ENCODE measurements around the gene CAPN1. TPM values are rescaled to one million over a fixed set of nuclear protein-coding genes. Genes with fewer than 3 reads are reported as not detected.
A peak's percentile ranks its signal among the peaks of the same experiment; 100 is the strongest.
"Not testable (repeated sequence)": the region's sequence is repeated elsewhere in the genome, so short reads cannot be mapped to it uniquely, and the experiment has no call there.

CAPN1 gene
- polyA plus RNA-seq, 6 donors from 2014 or later: 93.8 to 132 (median 124) TPM

DNA sequence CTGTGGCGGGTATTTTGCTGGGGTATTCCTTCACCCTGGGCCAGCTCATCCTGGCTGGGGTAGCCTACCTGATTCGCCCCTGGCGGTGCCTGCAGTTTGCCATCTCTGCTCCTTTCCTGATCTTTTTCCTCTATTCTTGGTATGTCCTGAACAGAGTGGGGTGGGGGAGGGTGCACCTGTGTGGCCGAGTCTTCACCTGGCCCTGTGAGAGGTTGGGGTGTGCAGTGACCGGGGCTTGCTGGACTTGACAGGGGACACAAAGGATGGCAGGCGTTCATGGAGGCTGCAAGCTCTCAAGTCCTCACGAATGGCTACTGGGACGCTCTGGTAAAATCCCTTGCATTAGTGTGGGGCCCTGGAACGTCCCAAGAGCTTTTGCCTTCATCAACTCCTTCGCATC lies 39.3 kb downstream of the CAPN1 start:
- Mint-ChIP-seq H3K27me3 (no peaks in the 10 kb centered on the region), H3K27ac (peak overlapping the region in 1 of 6 donors; percentile 32), H3K9me3 (no peaks in the 10 kb centered on the region), H3K36me3 (no peaks in the 10 kb centered on the region), H3K4me3 (no peak overlapping the region), H3K4me1 (peaks cover 7 to 12% (median 10%) of the 10 kb centered on the region in 3 donors)
- no peak for ATAC-seq (ENCODE audit: low read depth in 2 of 2)
- no peak for DNase-seq

DNA sequence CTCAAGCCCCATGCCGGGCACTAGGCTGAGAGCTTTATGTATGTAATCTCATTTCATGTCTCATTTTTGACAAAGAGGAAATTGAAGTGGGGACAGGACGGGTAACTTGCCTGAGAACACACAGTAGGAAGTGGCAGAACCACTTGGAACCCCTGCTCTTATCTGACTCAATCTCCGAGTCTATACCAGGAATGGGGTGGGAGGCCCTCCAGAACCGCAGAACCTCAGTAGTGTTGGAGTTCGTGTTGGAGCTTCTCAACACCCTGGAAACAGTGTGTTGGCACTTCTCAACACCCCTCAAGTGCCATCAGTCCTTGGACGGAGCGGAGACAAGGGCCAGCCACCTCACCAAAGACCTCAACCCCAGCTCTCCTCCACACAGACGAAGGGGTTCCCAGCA lies 41.3 kb downstream of the CAPN1 start:
- Mint-ChIP-seq H3K4me1 (peaks cover 12 to 14% (median 12%) of the 10 kb centered on the region in 3 donors), H3K9me3 (no peaks in the 10 kb centered on the region), H3K27ac (peak overlapping the region in 2 of 6 donors; percentile 47 to 76), H3K4me3 (no peak overlapping the region), H3K36me3 (no peaks in the 10 kb centered on the region), H3K27me3 (no peaks in the 10 kb centered on the region)
- ATAC-seq (ENCODE audit: low read depth in 2 of 2) (no peak), DNase-seq (no peak)

DNA sequence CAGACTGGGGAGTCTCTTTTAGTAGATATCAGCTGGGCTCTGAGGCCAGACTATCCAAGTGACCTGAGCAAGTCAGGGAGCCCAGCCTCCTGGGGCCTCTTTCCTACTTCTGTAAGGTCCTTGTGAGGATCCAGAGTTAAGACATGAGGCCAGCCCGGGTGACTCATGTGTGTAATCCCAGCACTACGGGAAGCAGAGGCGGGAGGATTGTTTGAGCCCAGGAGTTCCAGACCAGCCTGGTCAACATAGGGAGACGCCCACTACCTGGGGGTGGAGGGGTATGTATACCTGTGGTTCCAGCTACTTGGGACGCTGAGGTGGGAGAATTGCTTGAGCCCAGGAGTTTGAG lies 43.2 kb downstream of the CAPN1 start:
- no peak for DNase-seq
- Mint-ChIP-seq H3K4me3 (peak overlapping the region; percentile 35 to 93 (median 88)), H3K27ac (no peak overlapping the region), H3K9me3 (no peaks in the 10 kb centered on the region), H3K36me3 (no peaks in the 10 kb centered on the region), H3K4me1 (peaks cover 12 to 14% (median 12%) of the 10 kb centered on the region in 3 donors), H3K27me3 (no peaks in the 10 kb centered on the region)
- no peak for ATAC-seq (ENCODE audit: low read depth in 2 of 2)

DNA sequence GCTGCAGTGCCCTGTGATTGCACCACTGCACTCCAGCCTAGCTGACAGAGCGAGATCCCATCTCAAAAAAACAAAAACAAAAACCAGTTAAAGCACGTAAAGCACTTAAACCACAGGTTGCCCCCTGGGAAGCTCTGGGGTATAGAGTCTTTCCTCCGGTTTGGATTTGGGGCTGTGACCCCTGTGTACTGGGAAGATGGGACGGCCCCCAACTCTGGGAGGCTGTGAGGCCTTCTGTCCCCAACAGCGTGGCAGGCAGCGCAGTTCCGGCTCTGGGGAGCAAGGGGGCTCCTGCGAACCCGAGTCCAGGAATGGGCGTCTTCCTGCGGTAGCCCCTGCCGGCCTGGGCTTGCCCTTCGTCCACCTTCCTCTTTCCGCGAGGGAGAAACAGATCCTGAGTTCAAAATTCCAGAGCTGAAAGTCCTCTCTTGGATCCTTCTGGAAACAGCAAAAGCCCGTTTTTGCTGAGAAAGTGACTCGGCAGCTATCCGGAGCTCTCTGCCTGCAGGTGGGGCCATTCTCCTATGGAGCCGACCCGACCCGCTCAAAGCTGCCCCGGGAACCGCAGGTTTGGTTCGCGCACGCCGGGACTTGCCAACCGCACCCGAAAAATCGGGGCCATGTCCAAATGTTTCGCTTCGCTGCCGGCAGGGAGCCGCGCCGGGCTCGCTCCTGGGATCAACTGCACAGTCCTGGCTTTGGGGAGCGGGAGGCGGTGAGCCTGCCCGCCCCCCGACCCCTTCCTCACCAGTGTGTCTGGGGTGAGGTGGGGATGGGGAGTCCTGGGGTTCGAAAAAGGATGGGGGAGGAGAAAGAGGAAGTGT lies 43.8 kb downstream of the CAPN1 start:
- peaks cover 0 to 2% (median 0%) of the 10 kb centered on the region in 7 donors for H3K9me3 Mint-ChIP-seq
- H3K27ac Mint-ChIP-seq: peak overlapping the region in 2 of 6 donors; percentile 63 to 78
- no peaks in the 10 kb centered on the region for H3K27me3 Mint-ChIP-seq
- peak; percentile 85 to 87 for ATAC-seq (ENCODE audit: low read depth in 2 of 2)
- H3K4me1 Mint-ChIP-seq: peaks cover 12 to 14% (median 12%) of the 10 kb centered on the region in 3 donors
- DNase-seq: peak; percentile 36
- peak overlapping the region; percentile 81 to 93 (median 89) for H3K4me3 Mint-ChIP-seq
- no peaks in the 10 kb centered on the region for H3K36me3 Mint-ChIP-seq

DNA sequence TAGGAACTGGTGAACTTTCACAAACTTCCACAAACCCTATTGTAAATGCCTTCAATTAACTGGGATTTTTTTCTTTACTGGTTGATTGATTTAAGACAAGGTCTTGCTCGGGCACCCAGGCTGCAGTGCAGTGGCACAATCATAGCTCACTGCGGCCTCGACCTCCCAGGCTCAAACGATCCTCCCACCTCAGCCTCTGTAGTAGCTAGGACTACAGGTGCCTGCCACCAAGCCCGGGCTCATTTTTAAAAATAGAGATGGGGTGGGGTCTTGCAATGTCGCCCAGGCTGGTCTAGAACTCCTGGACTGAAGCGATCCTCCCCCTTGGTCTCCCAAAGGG lies 44.3 kb downstream of the CAPN1 start:
- DNase-seq (no peak), ATAC-seq (ENCODE audit: low read depth in 2 of 2) (no peak)
- peak overlapping the region in 2 of 6 donors; percentile 71 to 78 for H3K27ac Mint-ChIP-seq
- peaks cover 0 to 2% (median 0%) of the 10 kb centered on the region in 7 donors for H3K9me3 Mint-ChIP-seq
- H3K4me1 Mint-ChIP-seq: peaks cover 12 to 14% (median 12%) of the 10 kb centered on the region in 3 donors
- no peaks in the 10 kb centered on the region for H3K36me3 Mint-ChIP-seq
- peak overlapping the region; percentile 81 to 93 (median 89) for H3K4me3 Mint-ChIP-seq
- H3K27me3 Mint-ChIP-seq: no peaks in the 10 kb centered on the region

DNA sequence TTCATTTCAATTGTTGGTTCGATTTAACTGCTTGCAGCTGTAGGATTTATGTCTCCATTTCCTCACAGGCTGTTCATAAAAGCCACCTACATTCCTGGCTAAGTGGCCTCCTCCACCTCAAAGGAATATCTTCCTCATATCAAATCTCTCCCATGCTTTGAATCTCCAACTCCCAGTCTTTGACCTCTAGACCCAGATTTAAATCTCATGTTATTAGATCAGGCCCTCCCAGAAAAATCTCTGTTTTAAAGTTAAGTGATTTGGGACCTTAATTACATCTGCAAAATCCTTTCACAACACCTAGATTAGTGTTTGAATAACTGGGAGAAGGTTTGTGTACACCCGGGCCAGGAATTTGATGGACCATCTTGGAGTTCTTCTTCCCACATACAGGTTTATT lies 46.2 kb downstream of the CAPN1 start:
- no peaks in the 10 kb centered on the region for H3K27me3 Mint-ChIP-seq
- ATAC-seq (ENCODE audit: low read depth in 2 of 2) (no peak), DNase-seq (no peak)
- H3K4me3 Mint-ChIP-seq: peak overlapping the region in 1 of 8 donors; percentile 11
- peaks cover 0 to 2% (median 0%) of the 10 kb centered on the region in 7 donors for H3K9me3 Mint-ChIP-seq
- no peak overlapping the region for H3K27ac Mint-ChIP-seq
- no peaks in the 10 kb centered on the region for H3K36me3 Mint-ChIP-seq
- H3K4me1 Mint-ChIP-seq: peaks cover 12 to 14% (median 12%) of the 10 kb centered on the region in 3 donors

DNA sequence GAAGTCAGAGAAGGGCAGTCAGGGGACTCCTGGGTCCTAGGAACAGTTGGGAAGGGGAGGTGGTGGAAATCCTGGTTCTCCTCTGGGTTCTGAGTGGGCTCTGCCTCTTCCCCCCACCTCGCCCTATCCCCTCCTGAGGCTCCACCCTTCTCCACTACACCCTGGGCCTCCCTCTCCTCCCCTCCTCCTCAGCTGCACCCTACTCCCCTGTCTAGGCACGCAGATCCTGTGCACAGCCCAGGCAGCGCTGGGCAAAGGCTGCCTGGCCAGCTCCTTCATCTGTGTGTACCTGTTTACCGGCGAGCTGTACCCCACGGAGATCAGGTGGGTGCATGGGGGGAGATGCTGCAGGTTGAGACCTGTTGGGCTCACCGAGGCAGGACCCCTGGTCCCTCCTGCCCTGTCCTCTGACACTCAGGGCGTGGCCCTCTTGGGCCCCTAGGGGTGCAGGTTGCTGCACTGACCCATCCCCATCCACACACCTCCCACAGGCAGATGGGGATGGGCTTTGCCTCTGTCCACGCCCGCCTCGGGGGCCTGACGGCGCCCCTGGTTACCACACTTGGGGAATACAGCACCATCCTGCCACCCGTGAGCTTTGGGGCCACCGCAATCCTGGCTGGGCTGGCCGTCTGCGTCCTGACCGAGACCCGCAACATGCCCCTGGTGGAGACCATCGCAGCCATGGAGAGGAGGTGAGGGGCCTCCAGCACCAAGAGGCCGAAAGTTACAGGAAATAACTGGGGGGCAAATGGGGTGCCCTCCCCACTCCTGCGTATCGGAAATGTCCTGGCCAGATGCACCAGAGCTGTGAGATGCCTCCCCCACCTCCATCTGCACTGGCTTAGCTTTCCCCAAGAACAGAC lies 54.7 kb downstream of the CAPN1 start:
- no peaks in the 10 kb centered on the region for H3K27me3 Mint-ChIP-seq
- H3K27ac Mint-ChIP-seq: peak overlapping the region in 1 of 6 donors; percentile 12
- H3K4me3 Mint-ChIP-seq: no peak overlapping the region
- peaks cover 0 to 2% (median 0%) of the 10 kb centered on the region in 7 donors for H3K9me3 Mint-ChIP-seq
- H3K36me3 Mint-ChIP-seq: no peaks in the 10 kb centered on the region
- ATAC-seq (ENCODE audit: low read depth in 2 of 2) (no peak), DNase-seq (no peak)
- H3K4me1 Mint-ChIP-seq: no peaks in the 10 kb centered on the region

DNA sequence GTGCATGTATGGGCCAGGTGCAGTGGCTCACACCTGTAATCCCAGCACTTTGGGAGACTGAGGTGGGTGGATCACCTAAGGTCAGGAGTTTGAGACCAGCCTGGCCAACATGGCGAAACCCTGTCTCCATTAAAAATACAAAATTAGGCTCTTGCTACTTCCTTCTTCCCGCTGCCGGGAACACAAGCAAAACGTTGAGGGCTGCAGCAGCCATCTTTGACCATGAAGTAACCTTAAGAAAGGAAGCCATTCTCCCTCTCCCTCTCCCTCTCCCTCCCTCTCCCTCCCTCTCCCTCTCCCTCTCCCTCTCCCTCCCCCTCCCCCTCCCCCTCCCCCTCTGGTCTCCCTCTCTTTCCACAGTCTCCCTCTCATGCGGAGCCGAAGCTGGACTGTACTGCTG lies 56.6 kb downstream of the CAPN1 start:
- H3K4me1 Mint-ChIP-seq; DNase-seq; H3K27me3 Mint-ChIP-seq; H3K36me3 Mint-ChIP-seq; H3K27ac Mint-ChIP-seq; H3K4me3 Mint-ChIP-seq; ATAC-seq (ENCODE audit: low read depth in 2 of 2): not testable (repeated sequence)
- peaks cover 3 to 12% (median 9%) of the 10 kb centered on the region in 7 donors for H3K9me3 Mint-ChIP-seq

DNA sequence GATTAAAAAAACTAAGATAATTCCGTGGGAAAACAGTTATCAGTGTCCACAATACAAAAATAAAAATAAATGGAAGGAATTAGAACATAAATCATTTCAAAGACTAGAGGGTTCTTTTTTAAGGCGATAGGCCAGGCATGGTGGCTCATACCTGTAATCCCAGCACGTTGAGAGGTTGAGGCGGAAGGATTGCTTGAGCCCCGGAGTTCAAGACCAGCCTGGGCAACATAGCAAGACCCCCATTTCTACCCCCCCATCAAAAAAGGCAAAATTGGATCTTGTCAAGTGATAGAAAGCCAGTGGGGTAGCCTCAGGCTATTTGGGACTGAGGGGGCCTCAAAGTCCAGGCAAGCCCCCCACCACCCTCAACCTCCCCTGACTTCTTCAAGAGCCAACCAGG lies 59.4 kb downstream of the CAPN1 start:
- H3K4me1 Mint-ChIP-seq: no peaks in the 10 kb centered on the region
- peaks cover 0 to 9% of the 10 kb centered on the region in 2 donors for H3K36me3 Mint-ChIP-seq
- H3K4me3 Mint-ChIP-seq: no peak overlapping the region
- peaks cover 3 to 12% (median 9%) of the 10 kb centered on the region in 7 donors for H3K9me3 Mint-ChIP-seq
- no peaks in the 10 kb centered on the region for H3K27me3 Mint-ChIP-seq
- H3K27ac Mint-ChIP-seq: no peak overlapping the region
- no peak for DNase-seq
- no peak for ATAC-seq (ENCODE audit: low read depth in 2 of 2)

DNA sequence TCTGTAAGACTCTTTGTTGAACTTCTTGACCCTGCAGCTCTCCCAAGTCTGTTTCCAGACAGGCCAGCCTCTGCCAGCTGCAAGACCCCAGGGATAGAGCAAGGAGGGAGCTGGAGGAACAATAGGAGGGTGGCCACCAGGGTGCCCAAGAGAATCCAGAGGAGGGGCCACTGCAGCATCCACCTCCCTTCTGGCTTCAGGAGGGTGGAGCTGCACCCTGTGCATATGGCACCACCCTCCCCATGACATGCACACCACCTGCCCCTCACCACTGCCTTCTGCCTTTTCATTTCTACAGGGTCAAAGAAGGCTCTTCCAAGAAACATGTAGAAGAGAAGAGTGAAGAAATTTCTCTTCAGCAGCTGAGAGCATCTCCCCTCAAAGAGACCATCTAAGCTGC lies 60.0 kb downstream of the CAPN1 start:
- no peaks in the 10 kb centered on the region for H3K27me3 Mint-ChIP-seq
- H3K9me3 Mint-ChIP-seq: peaks cover 3 to 12% (median 9%) of the 10 kb centered on the region in 7 donors
- H3K36me3 Mint-ChIP-seq: peaks cover 0 to 9% of the 10 kb centered on the region in 2 donors
- no peaks in the 10 kb centered on the region for H3K4me1 Mint-ChIP-seq
- no peak overlapping the region for H3K4me3 Mint-ChIP-seq
- ATAC-seq (ENCODE audit: low read depth in 2 of 2) (no peak), DNase-seq (no peak)
- no peak overlapping the region for H3K27ac Mint-ChIP-seq

DNA sequence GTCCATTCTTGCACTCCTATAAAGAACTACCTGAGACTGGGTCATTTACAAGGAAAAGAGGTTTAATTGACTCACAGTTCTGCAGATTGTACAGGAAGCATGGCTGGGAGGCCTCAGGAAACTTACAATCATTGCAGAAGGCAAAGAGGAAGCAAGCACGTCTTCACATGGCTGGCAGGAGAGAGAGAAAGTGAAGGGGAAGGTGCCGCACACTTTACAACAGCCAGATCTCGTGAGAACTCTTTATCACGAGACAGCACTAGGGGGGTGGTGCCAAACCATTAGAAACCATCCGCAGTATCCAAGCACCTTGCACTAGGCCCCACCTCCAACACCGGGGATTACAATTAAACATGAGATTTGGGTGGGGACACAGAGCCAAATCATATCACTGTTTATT lies 60.7 kb downstream of the CAPN1 start:
- Mint-ChIP-seq H3K4me1 (no peaks in the 10 kb centered on the region), H3K4me3 (no peak overlapping the region), H3K27me3 (no peaks in the 10 kb centered on the region), H3K36me3 (peaks cover 0 to 9% of the 10 kb centered on the region in 2 donors), H3K9me3 (peaks cover 3 to 12% (median 9%) of the 10 kb centered on the region in 7 donors), H3K27ac (no peak overlapping the region)
- ATAC-seq (ENCODE audit: low read depth in 2 of 2): no peak
- DNase-seq: no peak

DNA sequence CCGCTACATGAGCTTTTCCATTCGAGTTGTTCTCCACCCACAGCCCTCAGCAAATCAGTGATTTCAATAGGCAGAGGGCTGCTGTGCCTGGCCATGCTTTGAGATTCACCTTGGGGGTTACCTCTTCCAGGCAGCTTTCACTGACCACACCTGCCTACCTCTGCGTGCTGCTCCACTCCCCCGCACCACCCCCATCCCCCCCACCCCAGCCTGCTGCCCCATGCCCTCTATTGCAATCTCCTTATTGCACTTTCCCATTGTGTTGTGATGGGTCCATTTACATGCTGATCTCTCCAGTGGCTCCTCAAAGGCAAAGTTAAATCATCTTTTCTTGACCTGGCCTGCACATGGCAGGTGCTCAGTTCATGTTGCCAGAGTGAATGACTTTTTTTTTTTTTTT lies 62.1 kb downstream of the CAPN1 start:
- no peak for DNase-seq
- Mint-ChIP-seq H3K27me3 (no peaks in the 10 kb centered on the region), H3K4me1 (no peaks in the 10 kb centered on the region), H3K9me3 (peaks cover 3 to 12% (median 9%) of the 10 kb centered on the region in 7 donors), H3K36me3 (peaks cover 0 to 9% of the 10 kb centered on the region in 2 donors), H3K27ac (no peak overlapping the region), H3K4me3 (peak overlapping the region in 1 of 8 donors; percentile 44)
- no peak for ATAC-seq (ENCODE audit: low read depth in 2 of 2)

DNA sequence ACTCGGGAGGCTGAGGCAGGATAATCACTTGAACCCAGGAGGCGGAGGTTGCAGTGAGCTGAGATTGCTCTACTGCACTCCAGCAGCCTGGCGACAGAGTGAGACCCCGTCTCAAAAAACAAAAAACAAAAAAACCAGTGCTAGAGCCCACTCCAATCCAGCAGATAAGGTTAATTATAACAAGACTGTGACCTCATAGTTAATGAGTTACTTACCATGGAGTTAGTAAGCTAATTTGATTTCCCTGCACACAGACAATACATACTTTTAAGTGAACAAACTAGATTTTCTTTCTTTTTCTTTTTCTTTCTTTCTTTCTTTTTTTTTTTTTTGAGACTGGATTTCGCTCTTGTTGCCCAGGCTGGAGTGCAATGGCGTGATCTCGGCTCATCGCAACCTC lies 63.3 kb downstream of the CAPN1 start:
- not testable (repeated sequence) for H3K36me3 Mint-ChIP-seq; H3K4me3 Mint-ChIP-seq; DNase-seq; H3K27ac Mint-ChIP-seq; ATAC-seq (ENCODE audit: low read depth in 2 of 2); H3K27me3 Mint-ChIP-seq; H3K4me1 Mint-ChIP-seq
- peaks cover 3 to 12% (median 9%) of the 10 kb centered on the region in 7 donors for H3K9me3 Mint-ChIP-seq
